Right atrium auricular region (tissue), 2 donors: Measurements from ENCODE around the gene C11orf21. TPM values are rescaled to one million over a fixed set of nuclear protein-coding genes. Genes with fewer than 3 reads are reported as not detected.
A peak's percentile ranks its signal among the peaks of the same experiment; 100 is the strongest.

Experiments used
- DNase-seq: peaks from one replicate; pipeline ENCODE4 v3.0.0-alpha.2; 2019; ENCODE audit warnings: low spot score
- H3K27ac ChIP-seq, 2 donors: fragments of 200-600 bp; sonication (generic); 1 replicate in 1 of 2; 2 replicates in 1 of 2; pipeline ENCODE4 v1.5.1; 2016 to 2019
- H3K27me3 ChIP-seq, 2 donors: fragments of 200-600 bp; sonication (generic); one replicate each; pipeline versions ENCODE4 v1.5.1 to v1.6.0; 2017 to 2019
- H3K36me3 ChIP-seq: fragments of 200-600 bp; sonication (generic); one replicate; pipeline ENCODE4 v1.5.1; 2016
- H3K4me1 ChIP-seq, 2 donors: fragments of 200-600 bp; sonication (generic); one replicate each; pipeline versions ENCODE4 v1.5.1 to v1.6.0; 2017 to 2019
- H3K4me3 ChIP-seq, 2 donors: fragments of 200-600 bp; sonication (generic); 1 replicate in 1 of 2; 2 replicates in 1 of 2; pipeline ENCODE4 v1.5.1; 2017 to 2019; ENCODE audit warnings: mild to moderate bottlenecking in 1 of 2, moderate library complexity in 1 of 2
- H3K9me3 ChIP-seq, 2 donors: fragments of 200-600 bp; sonication (generic); one replicate each; pipeline ENCODE4 v1.5.1; 2019
- total RNA-seq, 2 donors: library from RNA; depleted of rRNA; stranded (reverse); fragments of >200 nt; gene quantifications; one replicate each; pipeline ENCODE4 v1.1.0, GENCODE V29; 2016
- TF ChIP-seq, protein P1 (sequence below), 2 donors: fragments of 200-600 bp; sonication (generic); IDR thresholded peaks; one replicate each; pipeline ENCODE4 v1.5.1; 2019; ENCODE audit warnings: antibody characterized with exemption in 2 of 2

Gene C11orf21
- total RNA-seq, 2 donors from 2014 or later: 1.4 to 11.9 TPM

DNA sequence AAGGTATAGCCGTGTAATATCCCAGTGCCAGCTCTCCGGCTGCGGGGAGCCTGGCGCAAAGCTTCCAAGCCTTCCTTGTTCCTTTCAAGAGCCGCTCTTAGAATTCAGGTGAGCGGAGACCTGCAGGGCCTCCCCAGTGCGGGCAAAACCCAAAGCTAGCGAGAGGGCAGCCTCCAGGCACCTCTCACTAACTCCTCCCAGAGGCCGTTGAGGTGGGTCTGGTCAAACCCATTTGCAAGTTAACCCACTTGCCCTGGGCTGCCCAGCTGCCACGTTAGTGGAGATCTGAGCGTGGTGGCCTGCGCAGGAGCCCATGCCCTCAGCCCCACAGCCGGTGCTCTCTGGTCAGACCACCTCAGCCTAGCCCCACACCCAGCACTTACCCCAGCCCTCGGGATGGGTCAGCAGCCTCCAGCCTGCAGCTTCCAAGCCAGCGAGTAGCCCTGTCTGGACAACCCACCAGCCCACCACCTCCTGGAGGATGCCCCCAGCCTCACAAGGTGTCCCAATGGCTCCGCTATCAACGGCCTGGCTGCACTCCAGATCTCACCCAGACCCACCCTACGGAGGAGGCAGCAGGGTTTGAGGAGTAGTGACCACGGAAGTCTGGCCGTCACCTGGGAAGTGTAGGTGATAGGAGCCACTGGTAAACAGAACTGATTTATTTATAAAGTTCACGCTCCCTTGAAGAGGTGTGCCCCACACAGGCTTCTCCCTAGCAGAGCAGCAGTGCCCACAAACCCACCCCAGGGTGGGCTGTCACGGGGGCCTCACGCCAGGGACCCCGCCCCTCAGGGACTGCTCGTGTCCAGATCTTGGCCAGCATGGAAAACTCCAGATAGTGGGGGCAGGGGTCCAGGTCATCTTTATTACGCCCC is 33.6 kb downstream of the C11orf21 start:
- Histone ChIP-seq H3K27me3 (peaks cover 9 to 30% of the 10 kb centered on the region in 2 donors), H3K27ac (no peak overlapping the region), H3K9me3 (no peaks in the 10 kb centered on the region), H3K4me1 (peaks cover 0 to 31% of the 10 kb centered on the region in 2 donors), H3K4me3 (no peak overlapping the region), H3K36me3 (no peaks in the 10 kb centered on the region)
- TF ChIP-seq, protein P1, sequence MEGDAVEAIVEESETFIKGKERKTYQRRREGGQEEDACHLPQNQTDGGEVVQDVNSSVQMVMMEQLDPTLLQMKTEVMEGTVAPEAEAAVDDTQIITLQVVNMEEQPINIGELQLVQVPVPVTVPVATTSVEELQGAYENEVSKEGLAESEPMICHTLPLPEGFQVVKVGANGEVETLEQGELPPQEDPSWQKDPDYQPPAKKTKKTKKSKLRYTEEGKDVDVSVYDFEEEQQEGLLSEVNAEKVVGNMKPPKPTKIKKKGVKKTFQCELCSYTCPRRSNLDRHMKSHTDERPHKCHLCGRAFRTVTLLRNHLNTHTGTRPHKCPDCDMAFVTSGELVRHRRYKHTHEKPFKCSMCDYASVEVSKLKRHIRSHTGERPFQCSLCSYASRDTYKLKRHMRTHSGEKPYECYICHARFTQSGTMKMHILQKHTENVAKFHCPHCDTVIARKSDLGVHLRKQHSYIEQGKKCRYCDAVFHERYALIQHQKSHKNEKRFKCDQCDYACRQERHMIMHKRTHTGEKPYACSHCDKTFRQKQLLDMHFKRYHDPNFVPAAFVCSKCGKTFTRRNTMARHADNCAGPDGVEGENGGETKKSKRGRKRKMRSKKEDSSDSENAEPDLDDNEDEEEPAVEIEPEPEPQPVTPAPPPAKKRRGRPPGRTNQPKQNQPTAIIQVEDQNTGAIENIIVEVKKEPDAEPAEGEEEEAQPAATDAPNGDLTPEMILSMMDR (IDR thresholded peaks at IDR 0.05): no peak
- peak; percentile 43 for DNase-seq

DNA sequence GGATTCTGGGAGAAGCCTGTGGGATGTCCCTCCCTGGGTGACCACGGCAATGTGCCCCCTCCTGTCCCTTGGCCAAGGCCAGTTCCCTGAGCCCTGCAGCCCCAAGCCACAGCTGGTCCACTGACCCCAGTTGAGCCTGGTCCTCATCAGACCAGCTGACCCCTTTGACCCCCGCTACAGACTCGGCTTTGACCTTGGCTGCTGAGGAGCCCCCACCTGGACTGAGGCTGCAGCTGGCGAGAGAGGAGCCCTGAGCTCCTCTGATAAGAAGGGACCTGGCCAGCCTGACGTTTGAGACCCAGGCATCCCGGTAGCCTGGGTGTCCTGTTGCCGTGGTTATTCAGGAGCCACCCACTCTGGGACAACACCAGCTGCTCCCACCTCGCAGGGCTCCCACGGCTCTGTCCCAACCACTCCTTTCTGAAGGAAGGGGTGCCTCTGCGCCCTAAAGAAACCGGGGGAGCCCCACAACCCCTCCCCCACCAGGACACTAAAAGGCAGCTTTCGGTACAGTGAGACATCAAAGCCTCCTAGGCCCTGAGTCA is 34.3 kb downstream of the C11orf21 start:
- H3K4me1 ChIP-seq: peaks cover 0 to 31% of the 10 kb centered on the region in 2 donors

GRCh38 chr11:2266586-2267305 is 35.0 kb downstream of the C11orf21 start:
- peaks cover 9 to 28% of the 10 kb centered on the region in 2 donors for H3K27me3 ChIP-seq
- H3K36me3 ChIP-seq: no peaks in the 10 kb centered on the region
- H3K27ac ChIP-seq: no peak overlapping the region
- no peak overlapping the region for H3K4me3 ChIP-seq
- DNase-seq: peak; percentile 34
- H3K9me3 ChIP-seq: no peaks in the 10 kb centered on the region
- peaks cover 0 to 31% of the 10 kb centered on the region in 2 donors for H3K4me1 ChIP-seq
- TF ChIP-seq, protein P1 (IDR thresholded peaks at IDR 0.05): no peak

More for the DNA sequence above, 34.3 kb downstream of the C11orf21 start:
- TF ChIP-seq, protein P1 (IDR thresholded peaks at IDR 0.05): no peak
- DNase-seq: peak; percentile 36
- no peak overlapping the region for H3K4me3 ChIP-seq
- H3K27ac ChIP-seq: no peak overlapping the region
- peaks cover 9 to 30% of the 10 kb centered on the region in 2 donors for H3K27me3 ChIP-seq
- H3K9me3 ChIP-seq: no peaks in the 10 kb centered on the region
- no peaks in the 10 kb centered on the region for H3K36me3 ChIP-seq

- no peak overlapping the region for H3K27ac ChIP-seq
- H3K4me3 ChIP-seq: no peak overlapping the region
- peaks cover 9 to 21% of the 10 kb centered on the region in 2 donors for H3K27me3 ChIP-seq
- peak; percentile 55 for DNase-seq
- H3K36me3 ChIP-seq: no peaks in the 10 kb centered on the region
- no peaks in the 10 kb centered on the region for H3K9me3 ChIP-seq
- H3K4me1 ChIP-seq: peaks cover 0 to 27% of the 10 kb centered on the region in 2 donors
- TF ChIP-seq, protein P1 (IDR thresholded peaks at IDR 0.05): no peak
Measured at GRCh38 chr11:2265854-2266585, 35.7 kb downstream of the C11orf21 start.

- DNase-seq: peak; percentile 58
- Histone ChIP-seq H3K27me3 (peaks cover 8 to 15% of the 10 kb centered on the region in 2 donors), H3K4me1 (peaks cover 0 to 21% of the 10 kb centered on the region in 2 donors), H3K4me3 (no peak overlapping the region), H3K9me3 (no peaks in the 10 kb centered on the region), H3K36me3 (no peaks in the 10 kb centered on the region), H3K27ac (no peak overlapping the region)
- TF ChIP-seq, protein P1 (IDR thresholded peaks at IDR 0.05): no peak
Measured at GRCh38 chr11:2265396-2265795, 36.3 kb downstream of the C11orf21 start.
